Tibial nerve (tissue), 4 donors: ENCODE data around the gene ADH1C. TPM values are rescaled to one million over a fixed set of nuclear protein-coding genes. Genes with fewer than 3 reads are reported as not detected.
"Not testable (repeated sequence)": the region's sequence is repeated elsewhere in the genome, so short reads cannot be mapped to it uniquely, and the experiment has no call there.

ENCODE experiments used
- DNase-seq, 2 donors: peaks; one replicate each; pipeline ENCODE4 v3.0.0-alpha.2; 2019; ENCODE audit warnings: low spot score in 2 of 2
- H3K27ac ChIP-seq, 4 donors: fragments of 200-600 bp; sonication (generic) in 3 of 4; one replicate each; pipeline ENCODE4 v1.5.1; 2017 to 2019; ENCODE audit warnings: mild to moderate bottlenecking in 1 of 4
- H3K27me3 ChIP-seq, 2 donors: fragments of 200-600 bp; sonication (generic) in 1 of 2; one replicate each; pipeline versions ENCODE4 v1.5.1 to v1.6.0; 2017 to 2019
- H3K36me3 ChIP-seq, 3 donors: fragments of 200-600 bp; sonication (generic); one replicate each; pipeline ENCODE4 v1.5.1; 2018 to 2019
- H3K4me1 ChIP-seq, 4 donors: fragments of 200-600 bp; sonication (generic) in 3 of 4; one replicate each; pipeline ENCODE4 v1.5.1; 2017 to 2019
- H3K4me3 ChIP-seq, 4 donors: fragments of 200-600 bp; sonication (generic) in 3 of 4; one replicate each; pipeline ENCODE4 v1.5.1; 2017 to 2019; ENCODE audit warnings: mild to moderate bottlenecking in 1 of 4, moderate library complexity in 1 of 4
- H3K9me3 ChIP-seq, 4 donors: fragments of 200-600 bp; sonication (generic) in 3 of 4; one replicate each; pipeline ENCODE4 v1.5.1; 2017 to 2019
- EP300 ChIP-seq, 2 donors: sonication (generic); formaldehyde crosslinking; IDR thresholded peaks; one replicate each; pipeline ENCODE4 v1.6.1; 2017; ENCODE audit warnings: antibody characterized with exemption in 2 of 2, mild to moderate bottlenecking in 1 of 2
- POLR2A ChIP-seq, 2 donors: fragments of 450-650 bp; IDR thresholded peaks; one replicate each; pipeline ENCODE4 v1.6.1; 2017; ENCODE audit warnings: antibody characterized with exemption in 2 of 2, mild to moderate bottlenecking in 2 of 2, moderate library complexity in 2 of 2
- WGBS, 2 donors: methylation state at CpG; one replicate each; pipeline ENCODE4 v1.1.5; 2018; 5-methylcytosine and 5-hydroxymethylcytosine counted together
- total RNA-seq, 4 donors: library from RNA; depleted of rRNA; stranded (reverse); fragments of >200 nt; gene quantifications; one replicate each; pipeline ENCODE4 v1.1.0, GENCODE V29; 2016
- TF ChIP-seq, protein P1 (sequence below), 5 experiments: fragments of 200-600 bp in 3 of 5; fragments of 450-650 bp in 2 of 5; sonication (generic) in 3 of 5; IDR thresholded peaks; one replicate each; pipeline ENCODE4 v1.5.1; 2016 to 2019; ENCODE audit warnings: antibody characterized with exemption in 5 of 5, mild to moderate bottlenecking in 3 of 5, moderate library complexity in 2 of 5

ADH1C gene
- total RNA-seq, 4 donors from 2014 or later: 44.7 to 186 (median 151) TPM

DNA sequence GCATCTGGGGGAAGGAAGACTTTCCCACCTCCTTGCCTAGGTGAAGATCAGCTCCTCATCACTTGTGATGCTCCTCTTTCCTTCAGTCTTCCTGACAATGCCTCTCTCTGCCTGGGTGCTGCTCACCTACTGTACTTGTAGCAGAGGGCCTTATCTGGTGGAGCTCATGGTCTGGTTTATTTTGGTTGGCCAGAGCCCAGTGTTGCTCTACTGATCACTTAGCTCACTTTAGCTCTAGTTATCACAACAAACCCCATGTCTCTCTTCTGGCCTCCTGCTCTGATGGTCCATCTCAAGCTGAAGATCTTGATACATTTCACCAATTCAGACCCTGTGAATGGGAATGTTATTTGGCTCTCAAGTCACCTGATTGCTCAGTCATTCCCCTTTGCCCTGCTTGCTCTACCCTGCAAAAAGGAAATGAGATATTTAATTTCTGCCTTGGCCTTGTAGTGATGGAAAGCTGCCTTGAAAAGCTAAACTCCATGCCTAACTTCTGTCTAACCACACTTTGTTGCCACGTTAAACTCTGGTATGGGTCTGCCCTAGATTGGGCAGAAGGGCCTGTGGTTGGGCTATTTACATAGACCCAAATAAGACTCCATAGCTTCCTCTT, 30.3 kb upstream of the ADH1C start:
- Histone ChIP-seq H3K27ac (peak overlapping the region; percentile 77 to 95 (median 82)), H3K36me3 (no peaks in the 10 kb centered on the region), H3K4me1 (peaks cover 0 to 23% (median 4%) of the 10 kb centered on the region in 4 donors), H3K9me3 (peaks cover 0 to 1% (median 0%) of the 10 kb centered on the region in 4 donors), H3K4me3 (no peak overlapping the region), H3K27me3 (no peaks in the 10 kb centered on the region)
- WGBS, 2 donors: 81 to 94% methylated on average over 1 of the region's 1 CpG
- no peak for DNase-seq
- TF ChIP-seq POLR2A (IDR thresholded peaks at IDR 0.05): no peak
- TF ChIP-seq, protein P1, sequence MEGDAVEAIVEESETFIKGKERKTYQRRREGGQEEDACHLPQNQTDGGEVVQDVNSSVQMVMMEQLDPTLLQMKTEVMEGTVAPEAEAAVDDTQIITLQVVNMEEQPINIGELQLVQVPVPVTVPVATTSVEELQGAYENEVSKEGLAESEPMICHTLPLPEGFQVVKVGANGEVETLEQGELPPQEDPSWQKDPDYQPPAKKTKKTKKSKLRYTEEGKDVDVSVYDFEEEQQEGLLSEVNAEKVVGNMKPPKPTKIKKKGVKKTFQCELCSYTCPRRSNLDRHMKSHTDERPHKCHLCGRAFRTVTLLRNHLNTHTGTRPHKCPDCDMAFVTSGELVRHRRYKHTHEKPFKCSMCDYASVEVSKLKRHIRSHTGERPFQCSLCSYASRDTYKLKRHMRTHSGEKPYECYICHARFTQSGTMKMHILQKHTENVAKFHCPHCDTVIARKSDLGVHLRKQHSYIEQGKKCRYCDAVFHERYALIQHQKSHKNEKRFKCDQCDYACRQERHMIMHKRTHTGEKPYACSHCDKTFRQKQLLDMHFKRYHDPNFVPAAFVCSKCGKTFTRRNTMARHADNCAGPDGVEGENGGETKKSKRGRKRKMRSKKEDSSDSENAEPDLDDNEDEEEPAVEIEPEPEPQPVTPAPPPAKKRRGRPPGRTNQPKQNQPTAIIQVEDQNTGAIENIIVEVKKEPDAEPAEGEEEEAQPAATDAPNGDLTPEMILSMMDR (IDR thresholded peaks at IDR 0.05): no peak
- no peak for TF ChIP-seq EP300 (IDR thresholded peaks at IDR 0.05)

DNA sequence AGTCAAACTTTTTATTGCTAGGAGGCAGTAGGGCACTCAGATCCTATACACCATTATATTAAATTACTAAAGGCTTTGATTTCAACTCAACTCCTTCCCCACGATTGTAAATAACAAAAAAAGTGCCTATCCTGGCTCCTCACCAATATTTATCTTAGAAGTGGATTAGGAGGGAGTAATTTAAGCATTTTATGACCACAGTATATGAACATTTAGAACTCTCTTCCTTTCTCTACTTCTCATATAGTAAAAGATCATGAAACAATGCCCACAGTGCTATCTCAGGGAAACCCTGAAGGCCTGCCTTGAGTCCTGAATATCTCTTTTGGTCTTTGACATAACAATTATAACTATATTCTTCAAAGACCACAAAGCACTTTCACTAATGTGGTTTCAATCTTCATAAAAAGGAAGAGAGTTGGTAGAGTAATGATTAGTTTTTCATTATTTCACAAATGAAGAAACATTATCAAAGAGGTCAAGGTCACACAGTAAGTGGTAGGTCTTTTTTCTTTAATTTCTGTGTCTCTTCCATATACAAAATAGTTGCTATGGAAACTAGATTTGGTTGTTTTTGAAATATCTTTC, 29.1 kb upstream of the ADH1C start:
- TF ChIP-seq, protein P1 (IDR thresholded peaks at IDR 0.05): no peak
- TF ChIP-seq EP300 (IDR thresholded peaks at IDR 0.05) (no peak), POLR2A (IDR thresholded peaks at IDR 0.05) (no peak)
- H3K4me1 ChIP-seq: peaks cover 0 to 23% (median 4%) of the 10 kb centered on the region in 4 donors
- WGBS, 2 donors: 33% methylated on average over 1 of the region's 1 CpG
- H3K4me3 ChIP-seq: no peak overlapping the region
- H3K9me3 ChIP-seq: no peaks in the 10 kb centered on the region
- H3K36me3 ChIP-seq: no peaks in the 10 kb centered on the region
- H3K27ac ChIP-seq: peak overlapping the region in 3 of 4 donors; percentile 80 to 95 (median 85)
- no peaks in the 10 kb centered on the region for H3K27me3 ChIP-seq
- DNase-seq: no peak

DNA sequence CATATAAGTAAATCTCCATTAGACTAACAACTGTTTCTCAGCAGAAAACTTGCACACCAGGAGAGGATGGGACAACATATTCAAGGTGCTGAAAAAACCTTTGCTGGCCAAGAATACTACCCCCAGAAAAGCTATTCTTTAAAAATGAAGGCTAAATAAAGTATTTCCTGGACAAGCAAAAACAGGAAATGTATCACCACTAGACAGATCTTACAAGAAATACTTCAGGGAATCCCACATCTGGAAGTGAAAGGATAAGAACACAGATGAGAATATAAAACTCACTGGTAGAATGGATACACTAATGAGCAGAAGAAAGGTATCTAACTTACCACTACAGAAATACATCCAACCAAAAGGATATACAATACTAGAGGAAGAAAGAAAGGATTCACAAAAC, 27.0 kb upstream of the ADH1C start:
- H3K36me3 ChIP-seq: no peaks in the 10 kb centered on the region
- H3K4me3 ChIP-seq: no peak overlapping the region
- H3K4me1 ChIP-seq: peaks cover 0 to 19% (median 4%) of the 10 kb centered on the region in 4 donors
- H3K9me3 ChIP-seq: peaks cover 0 to 9% (median 0%) of the 10 kb centered on the region in 4 donors
- H3K27me3 ChIP-seq: no peaks in the 10 kb centered on the region
- H3K27ac ChIP-seq: no peak overlapping the region
- TF ChIP-seq POLR2A (IDR thresholded peaks at IDR 0.05): no peak
- no peak for TF ChIP-seq EP300 (IDR thresholded peaks at IDR 0.05)
- TF ChIP-seq, protein P1 (IDR thresholded peaks at IDR 0.05): no peak
- DNase-seq: no peak

DNA sequence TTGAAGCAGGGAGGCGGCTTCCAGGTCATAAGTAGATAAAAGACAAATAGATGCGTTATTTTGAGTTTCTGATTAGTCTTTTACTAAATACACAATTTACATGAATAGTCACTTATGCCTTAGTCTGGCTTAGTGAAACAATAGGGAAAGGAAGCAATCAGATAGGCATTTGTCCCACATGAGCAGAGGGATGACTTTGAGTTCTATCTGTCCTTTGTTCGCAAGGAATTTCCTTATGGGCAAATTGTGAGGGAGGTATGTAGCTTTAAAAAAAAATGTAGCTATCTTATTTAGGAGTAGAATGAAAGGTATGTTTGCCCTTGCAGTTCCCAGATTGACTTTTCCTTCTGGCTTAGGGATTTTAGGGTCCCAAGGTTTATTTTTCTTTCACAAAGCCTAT, 26.3 kb upstream of the ADH1C start:
- TF ChIP-seq, protein P1 (IDR thresholded peaks at IDR 0.05): no peak
- no peak for TF ChIP-seq EP300 (IDR thresholded peaks at IDR 0.05)
- TF ChIP-seq POLR2A (IDR thresholded peaks at IDR 0.05): no peak
- WGBS, 2 donors: 76 to 92% methylated on average over 3 of the region's 3 CpGs
- Histone ChIP-seq H3K4me1 (peaks cover 0 to 13% (median 4%) of the 10 kb centered on the region in 4 donors), H3K9me3 (peaks cover 0 to 9% (median 0%) of the 10 kb centered on the region in 4 donors), H3K36me3 (no peaks in the 10 kb centered on the region), H3K27ac (no peak overlapping the region), H3K4me3 (no peak overlapping the region), H3K27me3 (no peaks in the 10 kb centered on the region)
- no peak for DNase-seq

DNA sequence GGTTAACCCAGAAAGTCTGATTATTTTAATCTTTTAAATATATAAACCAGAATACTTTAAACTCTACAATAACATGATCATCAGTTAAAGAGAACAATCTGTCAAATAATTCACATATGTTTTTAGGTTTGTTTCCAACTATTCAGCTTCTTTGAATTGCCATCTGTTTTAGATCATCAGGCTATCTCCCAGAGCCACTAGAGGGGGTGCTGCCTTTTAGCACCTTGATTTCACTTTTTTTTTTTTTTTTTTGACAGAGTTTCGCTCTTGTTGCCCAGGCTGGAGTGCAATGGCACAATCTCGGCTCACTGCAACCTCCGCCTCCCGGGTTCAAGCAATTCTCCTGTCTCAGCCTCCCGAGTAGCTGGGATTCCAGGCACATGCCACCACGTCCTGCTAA, 24.8 kb upstream of the ADH1C start:
- TF ChIP-seq, protein P1 (IDR thresholded peaks at IDR 0.05): peak in 1 of 5 experiments; percentile 12
- not testable (repeated sequence) for H3K27me3 ChIP-seq, H3K27ac ChIP-seq, DNase-seq, H3K4me3 ChIP-seq, H3K36me3 ChIP-seq, H3K4me1 ChIP-seq
- peaks cover 0 to 16% (median 0%) of the 10 kb centered on the region in 4 donors for H3K9me3 ChIP-seq
- WGBS, 2 donors: 64 to 65% methylated on average over 6 of the region's 6 CpGs

DNA sequence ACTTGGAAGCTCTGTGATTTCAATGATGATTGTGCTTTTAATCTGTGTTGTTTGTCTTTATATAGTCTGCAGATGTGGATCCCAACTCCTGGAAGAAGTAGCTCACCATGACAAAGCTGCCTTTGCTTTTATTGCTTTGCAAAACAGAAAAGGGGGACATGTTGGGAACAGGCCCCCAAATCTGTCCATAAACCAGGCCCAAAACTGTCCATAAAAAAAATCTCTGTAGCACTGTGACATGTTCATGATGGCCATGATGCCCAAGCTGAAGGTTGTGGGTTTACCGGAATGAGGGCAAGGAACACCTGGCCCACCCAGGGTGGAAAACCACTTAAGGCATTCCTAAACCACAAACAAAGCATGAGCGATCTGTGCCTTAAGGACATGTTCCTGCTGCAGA, 19.9 kb upstream of the ADH1C start:
- H3K9me3 ChIP-seq: peaks cover 0 to 20% (median 0%) of the 10 kb centered on the region in 4 donors
- not testable (repeated sequence) for H3K36me3 ChIP-seq, H3K27ac ChIP-seq, H3K4me1 ChIP-seq, H3K27me3 ChIP-seq, DNase-seq, H3K4me3 ChIP-seq
- 96 to 97% methylated on average over 2 of the region's 2 CpGs for WGBS, 2 donors

DNA sequence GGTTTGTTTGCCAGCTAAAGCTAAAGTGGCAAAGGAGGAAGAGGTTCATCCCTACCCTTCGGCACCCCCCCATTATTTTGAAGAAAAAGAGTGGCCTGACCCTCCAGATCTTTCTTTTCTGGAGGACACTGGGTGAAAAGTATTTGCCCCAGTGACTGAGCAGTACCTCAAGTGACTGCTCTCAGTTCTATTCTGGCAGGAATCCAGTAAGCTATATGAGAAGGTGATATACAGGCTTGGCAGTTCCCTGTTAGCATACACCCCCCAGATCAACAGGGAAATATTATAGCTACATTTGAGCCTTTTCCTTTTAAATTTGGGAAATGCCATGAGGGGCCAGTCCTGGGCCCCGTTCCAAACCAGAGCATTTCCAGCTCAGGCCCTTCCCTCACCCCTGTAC, 15.3 kb upstream of the ADH1C start:
- not testable (repeated sequence) for DNase-seq, H3K27ac ChIP-seq, H3K36me3 ChIP-seq, H3K4me3 ChIP-seq, H3K4me1 ChIP-seq, H3K27me3 ChIP-seq
- WGBS, 2 donors: 40 to 86% methylated on average over 2 of the region's 2 CpGs
- H3K9me3 ChIP-seq: peaks cover 0 to 21% (median 0%) of the 10 kb centered on the region in 4 donors
